H9 (cell line): ENCODE data around the gene WNT4. TPM values are rescaled to one million over a fixed set of nuclear protein-coding genes. Genes with fewer than 3 reads are reported as not detected.

ENCODE experiments used
- DNase-seq: peaks from one replicate; pipeline ENCODE4 v3.0.0-alpha.2; 2017
- H2AFZ ChIP-seq: one replicate; pipeline ENCODE4 v1.6.1; 2013; ENCODE audit warnings: mild to moderate bottlenecking, low read length, control low read depth, moderate library complexity
- H2AK5ac ChIP-seq: 2 replicates; pipeline ENCODE4 v1.6.1; 2013; ENCODE audit warnings: low read length, control low read depth, mixed read lengths; ENCODE audit not compliant: insufficient read length
- H2BK120ac ChIP-seq: one replicate; pipeline ENCODE4 v1.6.1; 2013; ENCODE audit warnings: low read depth, mild to moderate bottlenecking, low read length, control low read depth, inconsistent platforms; ENCODE audit not compliant: poor library complexity, severe bottlenecking
- H2BK12ac ChIP-seq: 2 replicates; pipeline ENCODE4 v1.6.1; 2013; ENCODE audit warnings: low read length, control low read depth, mixed read lengths, low read depth; ENCODE audit not compliant: insufficient read length
- H2BK15ac ChIP-seq: 2 replicates; pipeline ENCODE4 v1.6.1; 2013; ENCODE audit warnings: low read depth, low read length, control low read depth
- H2BK20ac ChIP-seq: one replicate; pipeline ENCODE4 v1.6.1; 2013; ENCODE audit warnings: low read depth, mild to moderate bottlenecking, low read length, control low read depth, inconsistent platforms; ENCODE audit not compliant: poor library complexity, severe bottlenecking
- H2BK5ac ChIP-seq: 2 replicates; pipeline ENCODE4 v1.6.1; 2013; ENCODE audit warnings: low read length, control low read depth, mixed read lengths; ENCODE audit not compliant: insufficient read length
- H3K14ac ChIP-seq: 2 replicates; pipeline ENCODE4 v1.6.1; 2013; ENCODE audit warnings: low read length, control low read depth; ENCODE audit not compliant: insufficient read depth
- H3K18ac ChIP-seq: 2 replicates; pipeline ENCODE4 v1.6.1; 2013; ENCODE audit warnings: low read depth, mild to moderate bottlenecking, mixed read lengths, low read length, control low read depth; ENCODE audit not compliant: insufficient read length
- H3K23ac ChIP-seq: 2 replicates; pipeline ENCODE4 v1.6.1; 2013; ENCODE audit warnings: low read length, control low read depth, mixed read lengths, low read depth; ENCODE audit not compliant: insufficient read length
- H3K23me2 ChIP-seq: 2 replicates; pipeline ENCODE4 v1.6.1; 2013; ENCODE audit warnings: low read depth, mild to moderate bottlenecking, mixed read lengths, low read length, control low read depth; ENCODE audit not compliant: insufficient read length, poor library complexity, severe bottlenecking
- H3K27ac ChIP-seq: 2 replicates; pipeline ENCODE4 v1.5.1; 2013; ENCODE audit warnings: low read length, control low read depth, mixed read lengths, low read depth; ENCODE audit not compliant: insufficient read length
- H3K27me3 ChIP-seq: 2 replicates; pipeline ENCODE4 v1.6.1; 2013; ENCODE audit warnings: low read length, control low read depth, inconsistent platforms; ENCODE audit not compliant: insufficient read depth
- H3K4ac ChIP-seq: 2 replicates; pipeline ENCODE4 v1.6.1; 2013; ENCODE audit warnings: low read depth, mild to moderate bottlenecking, control low read depth, inconsistent platforms, low read length, moderate library complexity
- H3K4me1 ChIP-seq: 2 replicates; pipeline ENCODE4 v1.6.1; 2013; ENCODE audit warnings: low read length, control low read depth, inconsistent platforms; ENCODE audit not compliant: insufficient read depth
- H3K4me2 ChIP-seq: 2 replicates; pipeline ENCODE4 v1.6.1; 2013; ENCODE audit warnings: low read length, control low read depth, mixed read lengths; ENCODE audit not compliant: insufficient read length, insufficient read depth
- H3K56ac ChIP-seq: 2 replicates; pipeline ENCODE4 v1.6.1; 2013; ENCODE audit warnings: low read depth, mild to moderate bottlenecking, mixed read lengths, low read length, control low read depth; ENCODE audit not compliant: insufficient read length
- H3K79me1 ChIP-seq: 2 replicates; pipeline ENCODE4 v1.6.1; 2013; ENCODE audit warnings: low read depth, mild to moderate bottlenecking, moderate library complexity, low read length, control low read depth, inconsistent platforms; ENCODE audit not compliant: insufficient read depth, poor library complexity, severe bottlenecking
- H3K79me2 ChIP-seq: 2 replicates; pipeline ENCODE4 v1.6.1; 2013; ENCODE audit warnings: low read length, control low read depth, inconsistent platforms; ENCODE audit not compliant: insufficient read depth
- H3K9ac ChIP-seq: 2 replicates; pipeline ENCODE4 v1.6.1; 2013; ENCODE audit warnings: low read length, control low read depth, mixed read lengths; ENCODE audit not compliant: insufficient read length; ENCODE audit errors: extremely low read depth
- H3K9me3 ChIP-seq: one replicate; pipeline ENCODE4 v1.6.1; 2013; ENCODE audit warnings: low read depth, low read length, inconsistent platforms; ENCODE audit not compliant: control insufficient read depth
- H3T11ph ChIP-seq: one replicate; pipeline ENCODE4 v1.6.1; 2013; ENCODE audit warnings: mild to moderate bottlenecking, low read length, control low read depth, inconsistent platforms
- H4K20me1 ChIP-seq: one replicate; pipeline ENCODE4 v1.6.1; 2013; ENCODE audit not compliant: control insufficient read depth, insufficient read length, insufficient read depth
- H4K5ac ChIP-seq: 2 replicates; pipeline ENCODE4 v1.6.1; 2013; ENCODE audit warnings: low read depth, mild to moderate bottlenecking, mixed read lengths, low read length, control low read depth; ENCODE audit not compliant: insufficient read length
- H4K8ac ChIP-seq: replicated peaks from 2 replicates; pipeline ENCODE4 v1.6.1; 2013; ENCODE audit warnings: low read length, control low read depth, mixed read lengths, low read depth; ENCODE audit not compliant: insufficient read length
- H4K91ac ChIP-seq: 2 replicates; pipeline ENCODE4 v1.6.1; 2013; ENCODE audit warnings: low read depth, mild to moderate bottlenecking, moderate library complexity, mixed read lengths, low read length, control low read depth; ENCODE audit not compliant: insufficient read length
- H3K27ac Mint-ChIP-seq, 3 experiments: 2 replicates in 2 of 3; 3 replicates in 1 of 3; pipeline ENCODE4 v1.8.0; 2020 to 2021; ENCODE audit warnings: mixed read lengths in 3 of 3, mild to moderate bottlenecking in 1 of 3, moderate library complexity in 1 of 3
- H3K27me3 Mint-ChIP-seq: 2 replicates; pipeline ENCODE4 v1.8.0; 2021; ENCODE audit warnings: low read depth, mild to moderate bottlenecking, moderate library complexity, mixed read lengths
- H3K36me3 Mint-ChIP-seq, 3 experiments: 2 replicates in 2 of 3; 3 replicates in 1 of 3; pipeline ENCODE4 v1.8.0; 2020 to 2021; ENCODE audit warnings: low read depth in 3 of 3, mixed read lengths in 3 of 3; ENCODE audit not compliant: insufficient read depth in 1 of 3
- H3K4me1 Mint-ChIP-seq, 2 experiments: 2 replicates each; pipeline ENCODE4 v1.8.0; 2020; ENCODE audit warnings: mixed read lengths in 2 of 2
- H3K4me3 Mint-ChIP-seq, 2 experiments: 2 replicates in 1 of 2; 3 replicates in 1 of 2; pipeline ENCODE4 v1.8.0; 2020 to 2021; ENCODE audit warnings: mild to moderate bottlenecking in 2 of 2, mixed read lengths in 2 of 2, moderate library complexity in 1 of 2
- H3K9me3 Mint-ChIP-seq, 2 experiments: 2 replicates in 1 of 2; 3 replicates in 1 of 2; pipeline ENCODE4 v1.8.0; 2020; ENCODE audit warnings: mild to moderate bottlenecking in 2 of 2, mixed read lengths in 2 of 2, moderate library complexity in 1 of 2
- WGBS: extraction: QIAGEN DNeasy Blood & Tissue Kit; methylation state at CpG from one replicate; pipeline ENCODE4 v1.1.7; 2013; ENCODE audit warnings: missing lambda C conversion rate, low lambda C conversion rate, mixed read lengths; ENCODE audit not compliant: insufficient read length; ENCODE audit errors: extremely low coverage; 5-methylcytosine and 5-hydroxymethylcytosine counted together
- total RNA-seq: library from RNA; stranded (reverse); gene quantifications from 2 replicates; pipeline ENCODE4 v1.2.1, GENCODE V29; 2021
- TF ChIP-seq, protein P1 (sequence below): fragments of 200-600 bp; sonication (generic); conservative IDR thresholded peaks from 3 replicates; pipeline ENCODE4 v1.8.0; 2021; ENCODE audit warnings: antibody characterized with exemption, mild to moderate bottlenecking

The WNT4 gene
- total RNA-seq, 1 experiment from 2014 or later: 1.4 TPM

DNA sequence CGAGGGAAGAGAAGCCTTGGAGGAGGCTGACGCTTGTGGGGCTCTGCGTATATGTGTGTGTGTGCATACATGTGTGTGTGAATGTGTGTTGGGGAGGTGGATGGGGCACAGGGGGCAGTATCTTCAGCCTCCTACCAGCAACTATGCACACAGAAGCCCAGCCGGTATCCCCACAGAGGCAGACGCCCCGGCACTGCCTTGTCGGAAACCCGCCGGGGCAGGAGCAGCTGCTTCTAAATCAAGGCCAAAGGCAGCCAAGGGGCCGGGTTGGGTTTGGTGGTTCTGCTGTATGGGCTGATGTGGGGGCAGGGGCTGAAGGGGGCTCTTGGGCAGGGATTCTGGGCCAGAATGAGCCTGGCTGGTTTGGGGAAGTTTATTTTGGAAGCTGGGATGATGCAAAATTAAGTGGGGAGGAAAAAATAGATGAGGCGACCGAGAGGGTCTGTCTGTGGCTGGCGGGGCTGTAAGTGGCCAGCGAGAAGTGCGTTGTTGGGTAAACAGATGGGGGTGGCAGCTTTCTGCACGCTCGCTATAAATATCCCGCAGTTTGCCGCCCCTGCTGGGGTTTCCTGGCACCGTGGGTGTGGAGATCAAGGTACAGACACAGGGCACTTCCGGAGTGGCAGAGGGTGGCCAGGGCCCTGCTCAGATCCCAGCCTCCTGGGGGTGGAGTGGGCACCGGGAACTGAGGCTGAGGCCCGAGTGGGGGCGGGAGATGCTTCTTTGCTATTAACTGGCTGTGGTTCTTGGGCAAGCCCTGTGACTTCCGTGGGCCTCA lies 11.0 kb upstream of the WNT4 start:
- Mint-ChIP-seq H3K4me1 (peaks cover 0 to 9% of the 10 kb centered on the region in 2 experiments; a peak in 2 of 4 replicates), H3K36me3 (no peaks in the 10 kb centered on the region), H3K9me3 (no peaks in the 10 kb centered on the region), H3K27ac (peak overlapping the region; percentile 9 to 56 (median 11); a peak in 3 of 7 replicates), H3K27me3 (peaks cover 7% of the 10 kb centered on the region), H3K4me3 (no peak overlapping the region)
- H3K4me2 ChIP-seq: no peak overlapping the region
- no peak overlapping the region for H4K91ac ChIP-seq
- no peaks in the 10 kb centered on the region for H3K9me3 ChIP-seq
- H3K14ac ChIP-seq: no peak overlapping the region
- H2BK15ac ChIP-seq: no peak overlapping the region
- H3K4me1 ChIP-seq: no peaks in the 10 kb centered on the region
- no peak overlapping the region for H2BK20ac ChIP-seq
- no peak overlapping the region for H2AK5ac ChIP-seq
- H3K79me1 ChIP-seq: no peaks in the 10 kb centered on the region
- no peak overlapping the region for H3K56ac ChIP-seq
- no peak overlapping the region for H3K9ac ChIP-seq
- H4K8ac ChIP-seq: no peak overlapping the region
- H3K4ac ChIP-seq: no peak overlapping the region
- H4K20me1 ChIP-seq: no peaks in the 10 kb centered on the region
- no peak overlapping the region for H2AFZ ChIP-seq
- WGBS: no CpG with 5 or more reads among the region's 25 CpGs
- H3K79me2 ChIP-seq: no peaks in the 10 kb centered on the region
- no peak overlapping the region for H3T11ph ChIP-seq
- no peak overlapping the region for H3K23ac ChIP-seq
- TF ChIP-seq, protein P1, sequence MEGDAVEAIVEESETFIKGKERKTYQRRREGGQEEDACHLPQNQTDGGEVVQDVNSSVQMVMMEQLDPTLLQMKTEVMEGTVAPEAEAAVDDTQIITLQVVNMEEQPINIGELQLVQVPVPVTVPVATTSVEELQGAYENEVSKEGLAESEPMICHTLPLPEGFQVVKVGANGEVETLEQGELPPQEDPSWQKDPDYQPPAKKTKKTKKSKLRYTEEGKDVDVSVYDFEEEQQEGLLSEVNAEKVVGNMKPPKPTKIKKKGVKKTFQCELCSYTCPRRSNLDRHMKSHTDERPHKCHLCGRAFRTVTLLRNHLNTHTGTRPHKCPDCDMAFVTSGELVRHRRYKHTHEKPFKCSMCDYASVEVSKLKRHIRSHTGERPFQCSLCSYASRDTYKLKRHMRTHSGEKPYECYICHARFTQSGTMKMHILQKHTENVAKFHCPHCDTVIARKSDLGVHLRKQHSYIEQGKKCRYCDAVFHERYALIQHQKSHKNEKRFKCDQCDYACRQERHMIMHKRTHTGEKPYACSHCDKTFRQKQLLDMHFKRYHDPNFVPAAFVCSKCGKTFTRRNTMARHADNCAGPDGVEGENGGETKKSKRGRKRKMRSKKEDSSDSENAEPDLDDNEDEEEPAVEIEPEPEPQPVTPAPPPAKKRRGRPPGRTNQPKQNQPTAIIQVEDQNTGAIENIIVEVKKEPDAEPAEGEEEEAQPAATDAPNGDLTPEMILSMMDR: no peak
- H3K18ac ChIP-seq: peak overlapping the region; percentile 25
- no peak for DNase-seq
- H3K27ac ChIP-seq: no peak overlapping the region
- H3K27me3 ChIP-seq: no peaks in the 10 kb centered on the region
- H3K23me2 ChIP-seq: no peaks in the 10 kb centered on the region
- H2BK5ac ChIP-seq: no peak overlapping the region
- H4K5ac ChIP-seq: no peak overlapping the region
- no peak overlapping the region for H2BK12ac ChIP-seq
- H2BK120ac ChIP-seq: no peak overlapping the region
